NCI-H1930 (cell line): Measurements from ENCODE around the gene CNTN4.
"Not testable (repeated sequence)": the region's sequence is repeated elsewhere in the genome, so short reads cannot be mapped to it uniquely, and the experiment has no call there.

Experiments used
- DNase-seq, 2 experiments: peaks; one replicate each; lab custom pipeline; 2025; lab: John Stamatoyannopoulos, UW

The CNTN4 gene

GRCh38 chr3:2916640-2917039 is 818.0 kb downstream of the CNTN4 start:
- DNase-seq: not testable (repeated sequence)

- DNase-seq: no peak
These were observed 821.4 kb downstream of the CNTN4 start for GRCh38 chr3:2920103-2920502.

- no peak for DNase-seq
These were observed 822.8 kb downstream of the CNTN4 start for GRCh38 chr3:2921452-2921851.

DNA sequence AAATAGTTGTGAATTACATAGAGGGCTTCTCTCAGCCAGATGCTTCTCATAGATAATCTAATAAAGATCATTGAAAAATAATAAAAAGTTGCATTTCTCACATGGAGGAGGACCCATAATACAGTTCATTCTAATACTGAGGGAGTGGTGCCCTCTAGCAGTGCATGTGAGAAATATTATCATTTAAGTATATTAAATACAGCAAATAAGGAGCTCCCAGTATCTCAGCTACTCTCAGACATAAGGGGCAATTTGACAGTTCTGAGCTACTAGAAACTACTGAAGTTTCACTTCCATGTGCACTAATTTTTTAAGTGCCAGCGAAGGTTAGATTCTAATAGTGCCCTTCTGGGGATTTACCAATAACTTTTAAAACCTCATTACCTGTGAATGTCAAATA is 823.2 kb downstream of the CNTN4 start:
- peak; percentile 4 to 5 for DNase-seq

DNA sequence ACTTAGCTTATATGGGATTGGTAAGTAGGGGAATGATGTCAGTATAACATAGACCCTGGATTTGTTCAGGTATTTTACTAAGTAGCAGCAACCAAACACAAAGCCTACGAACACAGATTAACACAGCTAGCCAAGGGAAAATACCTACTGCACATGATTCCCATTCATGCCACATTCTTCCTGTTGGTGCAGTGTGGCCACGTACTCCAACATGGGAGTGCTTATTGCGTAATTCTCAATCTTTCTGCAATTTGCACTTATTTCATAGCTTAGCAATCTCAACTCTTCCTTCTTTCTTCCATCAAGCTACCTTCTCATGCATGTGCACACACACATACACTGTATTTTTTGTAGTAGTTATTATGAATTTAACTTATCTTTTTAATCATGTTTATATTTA is 824.7 kb downstream of the CNTN4 start:
- no peak for DNase-seq

GRCh38 chr3:2927259-2927658 is 828.6 kb downstream of the CNTN4 start:
- DNase-seq: no peak

- DNase-seq: no peak
These were observed 830.9 kb downstream of the CNTN4 start for GRCh38 chr3:2929574-2929973.

GRCh38 chr3:2931265-2931664 is 832.6 kb downstream of the CNTN4 start:
- no peak for DNase-seq

DNA sequence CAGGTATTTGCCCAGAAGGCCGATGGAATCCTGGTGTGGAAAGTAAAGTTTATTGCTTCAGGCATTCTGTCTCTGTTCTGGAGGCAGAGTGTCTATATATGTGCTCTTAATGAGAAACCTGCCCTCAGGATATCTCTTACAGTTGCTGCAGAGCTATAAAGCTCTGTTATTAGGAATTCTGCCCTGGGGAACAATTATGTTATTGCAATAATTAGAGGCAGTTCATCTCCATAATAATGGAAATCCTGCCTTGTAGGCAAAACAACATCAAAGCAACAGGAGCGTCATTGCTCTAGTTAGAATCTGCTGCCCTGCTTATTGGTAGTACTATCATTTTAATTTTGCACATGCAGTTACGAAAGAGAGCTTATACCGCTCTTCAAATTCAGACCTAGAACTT is 835.9 kb downstream of the CNTN4 start:
- DNase-seq: no peak

DNA sequence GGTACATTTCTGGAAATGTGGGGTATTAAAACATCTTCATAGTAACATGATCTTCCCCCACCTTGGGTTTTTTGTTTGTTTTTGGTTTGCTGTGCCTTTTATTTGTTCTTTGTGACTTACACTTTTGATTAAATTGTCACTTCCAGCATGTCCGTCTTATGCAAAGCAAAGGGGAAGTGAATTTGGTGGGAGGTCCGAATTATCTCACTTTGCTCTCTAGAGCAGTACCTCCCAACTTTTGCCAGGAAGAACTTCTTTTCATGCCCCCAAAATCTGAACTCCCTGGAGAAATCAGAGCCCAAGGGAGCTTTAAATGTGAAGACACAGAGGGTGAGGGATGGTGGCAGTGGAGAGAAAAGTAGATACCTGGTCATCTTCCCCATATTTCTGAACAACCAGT is 838.4 kb downstream of the CNTN4 start:
- no peak for DNase-seq

- DNase-seq: no peak
These were observed 838.9 kb downstream of the CNTN4 start for GRCh38 chr3:2937592-2937991.

- peak in 1 of 2 experiments; percentile 4 for DNase-seq
These were observed 840.0 kb downstream of the CNTN4 start for GRCh38 chr3:2938711-2939110.

DNA sequence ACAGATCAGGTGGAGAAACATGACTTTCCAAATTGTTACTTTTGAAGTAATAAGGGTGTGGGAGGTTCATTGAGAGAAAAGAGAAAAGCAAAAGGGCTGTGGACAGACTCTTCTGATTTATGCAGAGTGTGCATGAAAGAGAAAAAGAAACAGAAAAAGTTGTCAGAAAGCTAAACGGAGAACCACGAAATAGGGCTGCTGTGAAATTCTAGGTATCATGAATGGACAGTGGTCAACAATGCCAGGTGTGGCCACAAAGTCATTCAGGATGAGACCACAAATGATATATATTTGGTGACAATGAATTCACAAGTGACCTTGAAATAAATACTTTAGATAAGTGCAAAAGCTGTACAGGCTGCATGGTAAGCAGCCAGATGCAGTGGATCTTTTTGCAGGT is 841.4 kb downstream of the CNTN4 start:
- DNase-seq: no peak

- no peak for DNase-seq
These were observed 846.0 kb downstream of the CNTN4 start for GRCh38 chr3:2944628-2945027.

DNA sequence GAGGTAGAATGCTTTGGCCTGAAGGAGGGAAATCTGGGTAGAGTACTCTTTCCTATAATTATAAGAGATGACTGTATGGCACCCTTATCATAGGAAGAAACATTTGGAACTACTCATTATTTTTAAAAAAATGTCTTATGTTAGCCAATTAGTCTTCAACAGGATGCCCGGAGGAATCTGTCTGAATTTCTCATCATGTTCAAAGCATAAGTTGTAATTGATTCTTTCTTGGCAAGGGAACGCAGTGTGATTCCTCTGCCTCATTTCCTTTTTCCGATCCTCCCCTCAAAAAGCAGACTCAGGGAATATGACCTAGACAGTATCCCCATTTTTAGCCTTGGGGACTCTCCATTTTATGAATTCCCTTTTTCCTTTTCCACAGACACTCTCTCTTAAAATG is 846.5 kb downstream of the CNTN4 start:
- no peak for DNase-seq

DNA sequence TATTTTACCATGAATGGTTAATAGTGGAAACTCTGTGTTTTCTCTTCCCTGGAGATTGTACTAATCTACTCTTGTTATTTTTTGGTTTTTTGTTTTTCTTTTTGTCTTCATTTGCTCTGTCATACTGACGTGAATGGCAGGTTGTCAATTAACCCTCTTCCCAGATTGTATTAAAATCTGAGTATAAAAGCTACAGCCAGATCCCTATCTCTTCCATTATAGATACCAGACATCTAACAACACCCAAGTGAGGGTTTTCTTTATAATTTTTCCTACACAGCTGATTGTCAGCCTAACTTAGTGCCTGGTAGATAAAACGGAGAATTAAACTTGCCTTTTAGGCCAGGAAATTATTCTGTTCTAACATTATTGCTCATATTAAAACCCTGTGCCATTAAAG is 848.9 kb downstream of the CNTN4 start:
- DNase-seq: no peak

DNA sequence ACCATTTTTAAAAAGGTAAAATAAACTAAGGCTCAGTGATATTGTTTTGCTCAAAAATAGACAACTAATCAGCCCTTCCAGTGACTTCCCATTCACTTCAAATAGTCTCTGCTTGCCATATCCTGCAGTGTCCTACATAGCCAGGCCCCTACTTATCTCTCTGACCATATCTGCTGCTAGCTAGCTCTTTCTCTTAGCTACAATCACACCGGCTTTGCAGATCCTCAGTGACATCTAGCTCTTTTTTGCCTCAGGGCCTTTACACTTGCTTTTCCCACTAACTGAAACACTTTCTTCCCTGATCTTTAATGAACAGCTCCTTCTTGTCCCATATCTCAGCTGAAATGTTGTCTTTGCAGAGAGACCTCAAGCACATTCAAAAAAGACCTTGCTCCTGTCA is 850.2 kb downstream of the CNTN4 start:
- DNase-seq: no peak

DNA sequence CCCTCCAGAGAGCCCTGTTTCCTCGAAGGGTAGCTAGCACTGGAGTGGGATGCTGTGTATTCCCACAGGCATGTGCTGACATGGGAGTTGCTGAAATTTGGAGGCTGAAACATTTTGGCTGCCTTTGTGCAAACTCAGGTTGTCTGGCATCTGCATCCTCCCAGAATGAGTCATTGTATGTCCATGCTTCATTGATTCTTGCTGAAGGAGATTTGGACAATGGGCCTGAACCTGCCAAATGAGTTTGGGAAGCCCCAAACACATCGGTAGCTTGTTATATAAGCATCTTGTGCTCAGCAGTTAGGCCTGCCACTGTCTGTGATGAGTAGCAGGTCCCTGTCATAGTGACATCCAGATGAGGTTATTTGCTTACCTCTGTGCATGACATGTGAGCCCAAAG is 851.5 kb downstream of the CNTN4 start:
- no peak for DNase-seq

DNA sequence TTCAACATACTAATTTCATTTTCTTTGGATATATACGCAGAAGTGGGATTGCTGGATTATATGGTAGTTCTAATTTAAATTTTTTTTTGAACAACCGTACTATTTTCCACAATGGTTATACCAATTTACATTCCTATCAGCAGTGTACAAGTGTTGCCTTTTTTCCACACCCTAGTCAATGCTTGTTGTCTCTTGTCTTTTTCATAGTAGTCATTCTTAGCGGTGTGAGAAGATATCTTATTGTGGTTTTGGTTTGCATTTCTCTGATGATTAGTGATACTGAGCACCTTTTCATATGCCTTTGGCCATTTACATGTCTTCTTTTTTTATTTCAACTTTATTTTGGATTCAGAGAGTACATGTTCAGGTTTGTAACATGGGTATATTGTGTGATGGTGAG is 858.4 kb downstream of the CNTN4 start:
- DNase-seq: no peak

- no peak for DNase-seq
These were observed 859.9 kb downstream of the CNTN4 start for GRCh38 chr3:2958551-2958950.

- DNase-seq: no peak
These were observed 862.9 kb downstream of the CNTN4 start for GRCh38 chr3:2961576-2961975.

DNA sequence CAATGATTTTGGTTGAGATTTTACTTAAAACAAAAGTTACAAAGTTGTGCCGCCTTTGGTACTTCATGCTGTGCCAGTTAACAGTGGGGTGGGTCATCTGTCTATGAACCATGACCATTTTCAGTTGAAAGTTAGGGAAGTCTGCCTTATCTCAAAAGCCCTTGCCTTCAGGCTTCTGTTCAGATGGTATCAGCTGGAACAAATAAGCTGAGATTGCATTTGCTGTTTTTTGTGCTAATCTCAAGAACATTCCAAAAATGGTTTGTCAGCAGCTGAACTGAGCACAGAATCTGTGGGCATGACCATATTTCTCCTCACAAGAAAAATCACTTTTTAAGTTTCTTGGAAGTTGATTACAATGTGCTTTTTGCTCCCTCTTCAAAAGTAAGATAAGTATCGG is 869.2 kb downstream of the CNTN4 start:
- DNase-seq: no peak

DNA sequence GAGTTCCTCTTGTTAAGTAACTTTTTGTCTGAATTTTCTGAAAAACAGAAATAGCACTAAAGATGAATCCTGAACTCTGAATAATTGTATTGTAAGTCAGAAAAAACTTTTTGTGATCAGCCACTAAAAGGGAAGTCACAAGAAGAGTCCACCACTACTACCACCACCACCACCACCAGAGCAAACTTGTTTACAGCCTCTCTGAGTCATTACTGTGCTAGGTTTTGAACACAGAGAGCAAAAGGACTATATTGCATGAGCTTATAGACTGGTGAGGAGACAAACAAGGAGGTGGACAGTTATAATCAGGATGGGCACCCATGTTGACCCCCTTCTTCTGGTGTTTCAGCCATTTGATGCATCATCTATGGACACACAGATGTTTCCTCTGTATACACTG is 869.8 kb downstream of the CNTN4 start:
- DNase-seq: no peak

- DNase-seq: no peak
These were observed 877.5 kb downstream of the CNTN4 start for GRCh38 chr3:2976212-2976611.

GRCh38 chr3:2976796-2977195 is 878.1 kb downstream of the CNTN4 start:
- no peak for DNase-seq
